Endothelial cell of umbilical vein (primary cell): ENCODE measurements around the gene PADI6.

Experiments used
- EZH2 ChIP-seq: IDR thresholded peaks from 2 replicates; pipeline ENCODE4 v1.6.1; 2012; ENCODE audit warnings: borderline replicate concordance, low read depth, mild to moderate bottlenecking, moderate library complexity, low read length, inconsistent platforms; ENCODE audit not compliant: severe bottlenecking
- MAX ChIP-seq: IDR thresholded peaks from 2 replicates; pipeline ENCODE4 v1.6.1; 2011; ENCODE audit not compliant: insufficient read depth, insufficient read length
- POLR2A ChIP-seq: IDR thresholded peaks from 2 replicates; pipeline ENCODE4 v1.6.1; 2012; ENCODE audit warnings: low read depth, mild to moderate bottlenecking, control low read depth, low read length

GRCh38 chr1:17412093-17412870, 40.3 kb downstream of the PADI6 start:
- no peak for TF ChIP-seq POLR2A
- no peak for TF ChIP-seq EZH2
- no peak for TF ChIP-seq MAX
